Astrocyte (in vitro differentiated cells and primary cell): Measurements from ENCODE around the gene MCEE. TPM values are rescaled to one million over a fixed set of nuclear protein-coding genes. Genes with fewer than 3 reads are reported as not detected.

Experiments used
- DNase-seq: peaks from one replicate; pipeline ENCODE4 v3.0.0-alpha.2; 2010; ENCODE audit warnings: low read depth
- FAIRE-seq: peaks from 2 replicates; lab custom pipeline; 2011; peaks lifted over from hg19 to GRCh38; lab: Jason Lieb, UNC
- H2AFZ ChIP-seq: 2 replicates; pipeline ENCODE4 v1.6.0; 2012; ENCODE audit warnings: low read depth, low read length, inconsistent platforms
- H3K27ac ChIP-seq: 2 replicates; pipeline ENCODE4 v1.5.1; 2011; ENCODE audit warnings: low read depth, low read length, inconsistent platforms
- H3K27me3 ChIP-seq: 2 replicates; pipeline ENCODE4 v1.6.0; 2011; ENCODE audit warnings: low read length, inconsistent platforms; ENCODE audit not compliant: insufficient read depth
- H3K36me3 ChIP-seq: 2 replicates; pipeline ENCODE4 v1.5.1; 2011; ENCODE audit warnings: low read length, inconsistent platforms; ENCODE audit not compliant: insufficient read depth
- H3K4me1 ChIP-seq: 2 replicates; pipeline ENCODE4 v1.5.1; 2011; ENCODE audit warnings: low read length, inconsistent platforms; ENCODE audit not compliant: insufficient read depth
- H3K4me2 ChIP-seq: 2 replicates; pipeline ENCODE4 v1.6.0; 2012; ENCODE audit warnings: low read length, inconsistent platforms
- H3K4me3 ChIP-seq: 2 replicates; pipeline ENCODE4 v1.5.1; 2011; ENCODE audit warnings: low read depth, mild to moderate bottlenecking, low read length, inconsistent platforms; ENCODE audit not compliant: insufficient read depth
- H3K79me2 ChIP-seq: 2 replicates; pipeline ENCODE4 v1.6.0; 2012; ENCODE audit warnings: mild to moderate bottlenecking, low read length, inconsistent platforms; ENCODE audit not compliant: insufficient read depth
- H3K9ac ChIP-seq: 2 replicates; pipeline ENCODE4 v1.6.0; 2012; ENCODE audit warnings: mild to moderate bottlenecking, low read length, inconsistent platforms
- H3K9me3 ChIP-seq: 2 replicates; pipeline ENCODE4 v1.5.1; 2012; ENCODE audit warnings: low read depth, mild to moderate bottlenecking, low read length, inconsistent platforms; ENCODE audit not compliant: insufficient read depth
- H4K20me1 ChIP-seq: 2 replicates; pipeline ENCODE4 v1.6.0; 2012; ENCODE audit warnings: low read length, inconsistent platforms; ENCODE audit not compliant: insufficient read depth
- H3K27ac Mint-ChIP-seq: one replicate; pipeline ENCODE4 v1.8.0; 2021; ENCODE audit warnings: mild to moderate bottlenecking, mixed read lengths; ENCODE audit not compliant: unreplicated experiment
- H3K27me3 Mint-ChIP-seq: one replicate; pipeline ENCODE4 v1.8.0; 2021; ENCODE audit warnings: low read depth, mixed read lengths; ENCODE audit not compliant: unreplicated experiment
- H3K36me3 Mint-ChIP-seq: one replicate; pipeline ENCODE4 v1.8.0; 2021; ENCODE audit warnings: low read depth, mixed read lengths; ENCODE audit not compliant: unreplicated experiment
- H3K4me1 Mint-ChIP-seq: one replicate; pipeline ENCODE4 v1.8.0; 2021; ENCODE audit warnings: low read depth, mixed read lengths; ENCODE audit not compliant: unreplicated experiment
- H3K4me3 Mint-ChIP-seq: one replicate; pipeline ENCODE4 v1.8.0; 2021; ENCODE audit warnings: mild to moderate bottlenecking, moderate library complexity, mixed read lengths; ENCODE audit not compliant: unreplicated experiment
- H3K9me3 Mint-ChIP-seq: one replicate; pipeline ENCODE4 v1.8.0; 2021; ENCODE audit warnings: mild to moderate bottlenecking, mixed read lengths; ENCODE audit not compliant: unreplicated experiment
- CTCF ChIP-seq: IDR thresholded peaks from 2 replicates; pipeline ENCODE4 v1.5.1; 2011; ENCODE audit warnings: low read depth, mild to moderate bottlenecking, inconsistent platforms, low read length, moderate library complexity; ENCODE audit not compliant: insufficient read depth
- EZH2 ChIP-seq: IDR thresholded peaks from 2 replicates; pipeline ENCODE4 v1.6.1; 2012; ENCODE audit warnings: mild to moderate bottlenecking, low read length, inconsistent platforms; ENCODE audit not compliant: insufficient read depth
- total RNA-seq: library from RNA; stranded (reverse); gene quantifications from 2 replicates; pipeline ENCODE4 v1.2.1, GENCODE V29; 2021

Gene MCEE
- total RNA-seq, 1 donor from 2014 or later: 13.1 TPM

GRCh38 chr2:71130905-71131244 lies 846 bp upstream of the MCEE start:
- H3K9me3 Mint-ChIP-seq: no peaks in the 10 kb centered on the region
- H3K4me3 Mint-ChIP-seq: no peak overlapping the region
- FAIRE-seq (no peak), DNase-seq (peak; percentile 21)
- H3K36me3 Mint-ChIP-seq: no peaks in the 10 kb centered on the region
- H3K36me3 ChIP-seq: peaks cover 17% of the 10 kb centered on the region
- H3K27me3 Mint-ChIP-seq: no peaks in the 10 kb centered on the region
- H3K4me2 ChIP-seq: peak overlapping the region; percentile 86
- peak overlapping the region; percentile 98 for H3K4me3 ChIP-seq
- H3K9me3 ChIP-seq: no peaks in the 10 kb centered on the region
- H3K27ac ChIP-seq: peak overlapping the region; percentile 92
- peak overlapping the region; percentile 91 for H2AFZ ChIP-seq
- peaks cover 12% of the 10 kb centered on the region for H3K4me1 ChIP-seq
- H3K9ac ChIP-seq: peak overlapping the region; percentile 95
- TF ChIP-seq CTCF (no peak), EZH2 (no peak)
- H3K79me2 ChIP-seq: peaks cover 80% of the 10 kb centered on the region
- H3K27ac Mint-ChIP-seq: no peak overlapping the region
- no peaks in the 10 kb centered on the region for H3K27me3 ChIP-seq
- peaks cover 28% of the 10 kb centered on the region for H4K20me1 ChIP-seq
- H3K4me1 Mint-ChIP-seq: peaks cover 4% of the 10 kb centered on the region

- Mint-ChIP-seq H3K36me3 (no peaks in the 10 kb centered on the region), H3K9me3 (no peaks in the 10 kb centered on the region), H3K4me1 (peaks cover 4% of the 10 kb centered on the region), H3K27ac (no peak overlapping the region), H3K4me3 (no peak overlapping the region), H3K27me3 (no peaks in the 10 kb centered on the region)
- no peak for FAIRE-seq
- peaks cover 83% of the 10 kb centered on the region for H3K79me2 ChIP-seq
- H4K20me1 ChIP-seq: peaks cover 34% of the 10 kb centered on the region
- DNase-seq: peak; percentile 49
- H3K27ac ChIP-seq: peak overlapping the region; percentile 92
- peak overlapping the region; percentile 86 for H3K4me2 ChIP-seq
- TF ChIP-seq CTCF: no peak
- TF ChIP-seq EZH2: no peak
- peak overlapping the region; percentile 98 for H3K4me3 ChIP-seq
- H3K9ac ChIP-seq: peak overlapping the region; percentile 95
- peaks cover 12% of the 10 kb centered on the region for H3K36me3 ChIP-seq
- no peaks in the 10 kb centered on the region for H3K27me3 ChIP-seq
- H3K9me3 ChIP-seq: no peaks in the 10 kb centered on the region
- H3K4me1 ChIP-seq: peaks cover 12% of the 10 kb centered on the region
- peak overlapping the region; percentile 91 for H2AFZ ChIP-seq
Measured at GRCh38 chr2:71129902-71130151, 202 bp downstream of the MCEE start.

GRCh38 chr2:71129114-71129901 lies 721 bp downstream of the MCEE start:
- H3K27me3 Mint-ChIP-seq: no peaks in the 10 kb centered on the region
- Histone ChIP-seq H3K36me3 (peaks cover 8% of the 10 kb centered on the region), H3K4me1 (peaks cover 12% of the 10 kb centered on the region), H3K4me2 (peak overlapping the region; percentile 86), H4K20me1 (peaks cover 34% of the 10 kb centered on the region), H3K9ac (peak overlapping the region; percentile 95), H3K9me3 (no peaks in the 10 kb centered on the region), H3K4me3 (peak overlapping the region; percentile 98), H2AFZ (peak overlapping the region; percentile 91), H3K27ac (peak overlapping the region; percentile 92), H3K27me3 (no peaks in the 10 kb centered on the region), H3K79me2 (peaks cover 83% of the 10 kb centered on the region)
- no peak for FAIRE-seq
- peaks cover 4% of the 10 kb centered on the region for H3K4me1 Mint-ChIP-seq
- no peaks in the 10 kb centered on the region for H3K36me3 Mint-ChIP-seq
- H3K9me3 Mint-ChIP-seq: no peaks in the 10 kb centered on the region
- H3K4me3 Mint-ChIP-seq: no peak overlapping the region
- DNase-seq: peak; percentile 30
- TF ChIP-seq CTCF: no peak
- no peak for TF ChIP-seq EZH2
- no peak overlapping the region for H3K27ac Mint-ChIP-seq
